KBM-7 (cell line): ENCODE data around the gene MEG3.

Source experiments
- DNase-seq: peaks from one replicate; pipeline ENCODE4 v3.0.0-alpha.2; 2015
- in situ Hi-C: fragments of 300-500 bp; cut with MboI; formaldehyde crosslinking; loops from 2 replicates; pipeline ENCODE4 v1.14.3; 2020; ENCODE audit warnings: low sequenced_read_pairs, low pct_unique_long_range_greater_than_20kb, mixed read lengths

Gene MEG3

DNA sequence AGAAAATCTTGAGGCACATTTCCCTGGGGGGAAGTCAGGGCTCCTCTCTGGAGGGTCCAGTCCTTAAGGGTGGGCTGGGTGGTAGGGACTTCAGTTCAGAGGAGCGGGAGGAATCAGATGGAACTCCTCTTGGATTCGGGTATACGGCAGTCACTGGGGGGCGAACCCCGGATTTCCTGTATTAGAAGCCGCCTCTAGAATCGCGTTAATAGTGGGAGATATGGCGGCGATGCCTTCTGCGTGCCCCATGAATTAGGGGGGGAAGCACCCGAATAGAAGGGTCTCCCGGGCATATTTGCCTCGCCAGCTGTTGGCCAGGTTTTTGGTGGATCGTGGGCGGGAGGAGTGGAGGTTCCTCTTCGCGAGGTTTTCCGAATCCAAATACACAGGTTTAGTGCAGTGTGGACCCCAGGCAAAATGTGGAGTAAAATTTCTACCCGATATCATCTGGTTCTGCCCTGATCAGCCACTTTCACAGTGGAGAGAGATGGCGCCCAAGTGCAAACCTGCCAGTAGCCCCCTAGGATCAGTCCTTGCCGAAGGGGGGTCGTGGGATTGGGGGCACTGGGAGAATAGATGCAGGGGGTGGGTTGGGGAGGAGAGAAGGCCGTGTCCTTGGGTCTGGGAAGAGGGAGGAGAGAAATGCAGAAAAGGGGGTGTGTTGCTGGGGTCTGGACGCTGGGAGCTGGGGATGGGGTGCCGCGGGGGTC, 628 bp downstream of the MEG3 start:
- no peak for DNase-seq
- in situ Hi-C loops = no loop called here

DNA sequence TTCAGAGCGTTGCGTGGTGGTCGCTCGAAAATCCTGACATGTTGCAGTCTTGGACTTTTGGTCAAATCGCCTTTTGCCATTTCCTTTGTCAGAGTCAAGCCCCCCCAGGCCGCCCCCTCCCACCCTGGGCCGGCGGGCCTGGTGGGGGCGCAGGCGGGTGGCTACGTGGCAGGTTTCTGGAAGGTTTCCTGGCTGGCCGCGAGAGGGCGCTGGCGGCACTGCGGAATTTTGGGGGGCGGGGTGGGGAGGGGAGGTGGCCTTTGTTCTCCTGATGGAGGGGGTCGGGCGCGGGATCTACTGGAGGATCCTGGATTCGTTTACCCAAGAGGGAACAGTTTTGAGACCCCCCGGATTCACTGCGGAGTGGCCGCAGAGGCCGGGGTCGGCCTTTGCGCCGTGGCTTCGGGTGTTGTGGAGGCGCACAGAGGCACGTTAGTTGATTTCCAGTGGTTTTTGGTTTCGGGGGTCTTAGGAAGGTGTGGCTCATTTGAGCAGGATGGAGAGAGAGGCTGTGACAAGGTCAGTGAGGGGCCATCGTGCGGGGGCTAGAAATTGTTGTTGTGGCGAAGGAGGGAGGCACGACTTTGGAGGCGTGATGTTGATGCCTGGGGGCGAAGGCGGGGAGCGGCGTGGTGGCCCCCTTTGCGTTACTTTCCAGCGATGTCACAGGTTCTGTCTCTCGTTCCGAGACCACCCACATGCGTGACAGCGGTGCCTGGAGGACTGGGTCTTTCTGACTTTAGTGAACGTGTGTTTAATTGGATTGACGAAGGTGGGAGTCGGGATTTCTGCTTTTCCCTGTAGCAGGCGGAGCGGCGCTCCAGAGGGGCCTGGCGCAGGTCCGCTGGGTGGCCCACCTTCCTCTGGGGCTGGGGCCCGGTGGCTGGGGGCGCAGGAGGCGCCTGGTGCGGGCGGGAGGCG, 1.4 kb downstream of the MEG3 start:
- DNase-seq = no peak
- in situ Hi-C loops = no loop called here

GRCh38 chr14:100828031-100828769, 2.3 kb downstream of the MEG3 start:
- in situ Hi-C loops = no loop called here
- no peak for DNase-seq

- DNase-seq = no peak
- in situ Hi-C loops = no loop called here
Observed at GRCh38 chr14:100830681-100831080, 4.8 kb downstream of the MEG3 start.

DNA sequence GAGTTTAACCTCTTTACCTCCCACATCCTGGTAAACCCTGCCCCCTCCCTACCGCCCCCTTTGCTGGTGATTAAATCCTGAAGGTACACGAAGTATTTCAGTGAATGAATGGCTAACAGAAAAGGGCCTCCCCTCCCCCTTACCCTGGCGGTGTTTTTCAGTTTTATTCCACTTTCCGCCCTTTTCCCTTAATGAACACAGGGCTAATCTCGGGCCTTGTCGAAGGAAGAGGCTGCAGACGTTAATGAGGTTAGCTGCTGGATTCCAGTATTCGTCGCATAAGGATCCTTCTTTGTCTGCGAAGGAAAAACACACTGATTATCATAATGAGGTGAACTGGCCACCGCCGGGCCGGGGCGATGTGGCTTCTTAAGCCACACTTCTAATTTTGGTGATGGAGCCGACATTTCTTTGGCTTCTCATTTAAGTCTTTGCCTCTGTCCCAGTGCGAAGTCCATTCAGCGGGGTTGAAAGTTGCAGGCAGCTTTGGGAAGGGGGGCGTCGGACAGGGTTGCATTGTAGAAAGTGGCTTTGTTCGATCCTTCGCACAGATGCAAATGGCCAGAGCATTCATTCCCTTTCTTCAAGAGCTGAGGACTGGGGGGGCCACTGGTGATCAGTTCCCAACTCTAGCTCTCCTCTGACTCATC, 6.5 kb downstream of the MEG3 start:
- DNase-seq = no peak
- in situ Hi-C loops = no loop called here

DNA sequence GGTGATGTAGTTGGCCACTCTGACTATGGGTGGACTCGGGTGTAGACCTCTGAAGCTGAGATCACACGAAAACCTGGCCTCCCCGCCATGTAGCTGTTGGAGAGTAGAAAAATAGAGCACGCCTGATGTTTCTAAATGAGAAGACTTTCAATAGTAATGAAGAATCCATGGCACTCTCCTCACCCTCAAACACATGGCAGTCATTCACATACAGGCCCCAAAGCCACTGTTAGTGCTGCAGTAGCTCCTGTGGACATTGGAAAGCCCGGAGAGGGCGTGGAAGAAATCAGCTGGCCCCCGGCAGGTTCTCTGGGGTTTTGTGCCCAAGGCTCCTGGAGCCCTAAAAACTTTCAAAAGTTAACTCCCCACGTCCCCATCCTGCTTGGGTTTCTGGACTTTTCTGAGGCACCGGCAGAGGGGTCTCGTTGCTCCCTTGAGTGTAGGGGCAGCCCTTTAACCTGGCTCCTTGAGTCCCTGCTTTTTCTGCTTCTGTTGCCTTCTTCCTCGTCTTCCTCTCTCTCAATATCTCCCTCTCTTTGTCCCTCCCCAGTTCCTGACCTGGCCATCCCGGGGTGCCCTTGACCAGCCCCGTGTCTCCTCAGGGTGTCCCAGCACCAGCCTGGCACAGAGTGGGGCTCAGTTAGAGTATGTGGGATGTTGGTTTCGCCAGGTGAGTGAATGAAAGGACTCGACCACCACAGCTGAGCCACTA, 8.3 kb downstream of the MEG3 start:
- in situ Hi-C loops = no loop called here
- no peak for DNase-seq

DNA sequence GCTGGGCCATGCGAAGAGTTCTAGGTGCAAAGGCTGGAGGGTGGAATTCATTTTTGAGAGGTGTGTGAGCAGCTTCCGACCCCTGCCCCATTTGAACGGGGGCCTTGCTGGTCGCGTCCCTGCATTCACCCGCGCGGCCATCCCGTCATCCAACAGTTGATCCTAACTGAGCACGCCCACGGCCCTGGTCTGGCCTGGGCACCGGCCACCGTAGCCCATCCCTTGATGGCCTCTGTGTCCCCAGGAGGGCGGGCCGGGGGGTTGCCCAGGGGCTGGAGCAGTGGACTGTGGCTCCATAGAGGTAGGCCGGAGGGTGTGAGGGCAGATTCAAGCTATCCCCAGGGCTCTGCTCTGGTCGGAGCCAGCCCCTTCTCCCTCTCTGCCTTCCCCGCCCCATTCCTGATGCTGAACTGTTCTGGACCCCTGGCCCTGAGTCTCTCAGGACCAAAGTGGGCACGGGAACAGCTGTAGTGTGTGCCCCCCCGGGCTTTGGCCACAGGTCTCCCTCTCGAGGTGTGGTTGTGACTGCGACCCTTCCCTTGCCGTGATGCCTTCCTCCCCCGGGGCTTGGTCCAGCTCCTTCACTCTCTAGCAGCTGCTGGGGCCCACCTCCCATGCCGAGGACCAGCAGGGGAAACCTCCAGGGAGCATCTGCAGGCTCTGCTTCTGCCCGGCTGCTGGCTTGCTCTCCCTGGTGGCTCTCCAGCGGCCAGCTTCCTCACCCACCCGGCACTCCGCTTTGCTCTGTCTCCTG, 9.1 kb downstream of the MEG3 start:
- DNase-seq = no peak
- in situ Hi-C loops = no loop called here

DNA sequence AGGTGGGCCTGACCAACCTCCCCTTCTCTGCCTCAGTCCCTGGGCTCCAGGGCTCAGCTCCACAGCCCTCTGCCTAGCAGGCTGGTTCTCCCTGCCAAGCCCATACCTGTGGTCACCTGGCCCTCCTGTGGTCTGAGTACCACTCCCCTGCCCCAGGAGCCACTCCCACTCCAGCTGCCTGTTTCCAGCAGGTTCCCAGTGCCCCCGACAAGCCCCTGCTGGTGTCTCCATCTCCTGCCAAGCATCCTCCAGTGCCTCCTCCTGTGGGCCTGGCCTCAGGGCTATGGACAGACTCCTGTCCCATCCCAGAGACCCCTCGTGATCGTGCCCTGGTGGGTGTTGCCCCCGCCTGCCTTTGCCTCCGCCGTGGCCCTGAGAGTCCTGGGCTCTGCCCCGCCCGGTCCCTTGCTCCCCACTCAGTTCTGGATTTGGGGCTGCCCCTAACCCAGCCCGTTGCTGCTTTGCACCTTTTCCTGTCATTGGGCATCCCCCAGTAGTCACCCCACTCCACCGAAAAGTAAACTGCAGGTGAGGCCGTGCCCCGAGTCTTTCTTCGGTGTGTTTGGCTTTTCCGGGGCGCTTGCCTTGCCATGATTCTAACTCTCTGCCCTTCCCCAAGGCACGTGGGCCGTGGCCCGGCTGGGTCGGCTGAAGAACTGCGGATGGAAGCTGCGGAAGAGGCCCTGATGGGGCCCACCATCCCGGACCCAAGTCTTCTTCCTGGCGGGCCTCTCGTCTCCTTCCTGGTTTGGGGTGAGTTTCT, 9.8 kb downstream of the MEG3 start:
- in situ Hi-C loops = no loop called here
- no peak for DNase-seq

GRCh38 chr14:100836311-100836805, 10.4 kb downstream of the MEG3 start:
- in situ Hi-C loops = no loop called here
- no peak for DNase-seq

DNA sequence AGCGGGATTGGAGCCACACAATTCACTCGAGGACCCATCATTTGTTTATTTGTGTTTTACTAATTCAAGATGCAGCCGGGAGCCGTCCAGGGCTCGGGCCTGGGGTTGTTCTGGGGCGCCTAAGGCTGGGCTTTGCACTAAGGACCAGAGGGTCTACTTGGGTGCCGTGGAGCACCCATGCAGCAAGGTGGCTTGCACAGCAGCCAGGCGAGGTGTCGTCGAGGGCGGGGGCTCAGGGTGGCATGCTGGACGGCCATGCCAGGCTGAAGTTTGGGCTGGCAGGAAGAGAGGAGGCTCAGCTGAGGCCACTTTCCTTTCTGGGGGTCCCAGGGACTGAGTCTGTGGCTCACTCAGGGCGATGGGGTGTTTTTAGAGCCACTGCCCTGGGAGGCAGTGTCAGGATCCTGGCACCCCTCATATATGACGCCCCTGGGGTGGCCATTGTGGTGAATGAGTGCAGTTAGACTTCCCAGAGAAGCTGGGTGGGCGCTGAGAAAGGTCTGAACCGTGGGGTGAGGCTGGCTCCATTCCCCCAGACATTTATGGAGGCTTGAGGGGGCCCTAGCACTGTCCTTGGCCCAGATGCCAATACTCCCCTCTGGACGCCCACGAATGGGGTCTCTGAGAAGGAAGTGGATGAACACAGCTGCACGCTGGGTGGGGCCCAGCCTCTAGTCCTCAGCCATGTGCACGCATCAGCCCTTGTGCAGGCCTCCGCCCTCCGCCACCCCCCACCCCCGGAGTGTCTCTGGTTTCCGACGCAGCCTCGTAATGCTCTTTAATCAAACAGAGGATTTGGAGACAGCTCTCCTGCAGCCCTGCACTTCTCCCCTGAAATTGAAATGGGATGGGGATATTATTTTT, 11.3 kb downstream of the MEG3 start:
- in situ Hi-C loops = no loop called here
- DNase-seq = no peak

DNA sequence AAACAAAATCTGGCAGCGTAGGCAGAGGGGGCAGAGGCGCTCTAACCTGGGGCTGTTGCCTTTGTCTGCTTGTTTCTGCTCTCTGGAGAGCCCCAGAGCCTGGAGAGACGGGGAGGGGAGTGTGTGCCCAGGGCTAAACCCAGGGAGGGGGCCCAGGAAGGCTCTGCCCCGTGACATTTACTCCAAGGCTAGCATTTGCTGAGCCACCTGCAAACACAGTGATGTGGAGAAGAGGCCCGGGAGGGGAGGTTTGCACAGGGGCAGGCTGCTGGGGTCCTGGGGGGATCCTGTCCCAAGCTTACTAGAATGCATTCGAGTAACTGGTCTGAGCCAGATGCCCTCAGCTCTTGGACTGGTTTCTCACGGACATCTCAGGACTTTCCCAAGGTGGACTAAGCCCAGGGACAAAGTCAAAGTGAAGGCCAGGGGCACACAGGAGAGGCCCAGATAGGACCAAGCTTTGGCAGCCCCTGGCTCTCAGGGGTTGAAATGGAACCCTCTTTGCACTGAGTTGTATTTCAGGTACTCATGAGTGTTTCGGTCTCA, 12.0 kb downstream of the MEG3 start:
- in situ Hi-C loops = no loop called here
- DNase-seq = no peak

GRCh38 chr14:100838493-100839314, 12.8 kb downstream of the MEG3 start:
- in situ Hi-C loops = no loop called here
- no peak for DNase-seq

DNA sequence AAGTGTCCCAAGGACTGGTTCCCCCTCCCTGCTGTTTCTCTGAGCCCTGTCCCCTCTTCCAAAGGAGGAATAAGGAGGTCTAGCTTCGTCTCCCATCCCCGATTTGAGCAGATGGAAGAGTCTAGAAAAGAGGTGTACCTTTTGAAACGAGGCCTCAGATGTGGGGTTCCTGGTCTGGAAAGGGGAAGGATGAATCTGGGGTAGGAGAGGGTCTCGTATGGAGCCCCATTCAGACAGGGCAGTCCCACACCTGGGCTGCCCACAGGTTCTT, 13.3 kb downstream of the MEG3 start:
- in situ Hi-C loops = no loop called here
- DNase-seq = no peak

GRCh38 chr14:100839681-100840111, 13.8 kb downstream of the MEG3 start:
- in situ Hi-C loops = no loop called here
- no peak for DNase-seq

DNA sequence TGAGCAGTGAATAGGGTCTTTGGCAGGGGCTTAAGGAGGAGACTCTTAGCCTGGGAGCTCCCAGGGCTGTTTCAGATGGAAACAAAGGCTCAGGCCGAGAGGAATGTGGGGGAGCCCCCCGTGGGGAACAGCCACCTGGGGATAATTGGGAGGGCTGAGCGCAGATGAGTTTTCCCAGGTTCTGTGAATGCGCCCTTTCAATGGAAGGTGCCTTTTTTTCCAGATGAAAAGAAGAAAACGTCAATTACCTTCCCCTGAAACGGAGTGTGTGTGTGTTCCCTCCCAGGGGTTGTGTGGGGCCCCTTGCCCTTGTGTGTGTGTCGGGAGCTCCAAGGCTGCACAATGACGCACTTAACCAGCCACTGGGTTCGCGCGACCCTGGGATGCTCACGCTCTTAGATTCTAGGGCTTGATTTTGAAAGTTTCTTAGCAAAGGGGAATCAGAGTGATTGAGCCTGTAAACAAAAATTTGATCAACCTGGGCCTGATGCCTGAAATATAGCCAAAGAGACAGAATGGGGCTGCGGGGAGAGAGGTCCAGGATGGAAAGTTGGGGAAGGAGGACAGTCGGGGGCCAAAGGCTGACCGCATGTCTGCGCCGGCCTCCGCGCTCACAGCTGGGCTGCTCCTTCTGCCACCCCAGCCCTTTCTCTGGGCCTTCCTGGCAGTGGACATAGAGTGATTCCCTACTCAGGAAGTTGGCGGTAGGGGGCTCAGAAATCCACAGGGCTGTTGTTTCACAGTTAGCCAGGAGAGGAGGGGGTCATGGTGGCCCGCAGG, 14.6 kb downstream of the MEG3 start:
- in situ Hi-C loops = no loop called here
- no peak for DNase-seq
